SH-SY5Y (cell line): Measurements from ENCODE around the gene TFB2M.

Source experiments
- GATA2 ChIP-seq: IDR thresholded peaks from 2 replicates; pipeline ENCODE4 v1.6.1; 2011; ENCODE audit warnings: mild to moderate bottlenecking, low read depth, low read length
- GATA3 ChIP-seq: IDR thresholded peaks from 2 replicates; pipeline ENCODE4 v1.6.1; 2011; ENCODE audit warnings: low read depth, mild to moderate bottlenecking, low read length, moderate library complexity

DNA sequence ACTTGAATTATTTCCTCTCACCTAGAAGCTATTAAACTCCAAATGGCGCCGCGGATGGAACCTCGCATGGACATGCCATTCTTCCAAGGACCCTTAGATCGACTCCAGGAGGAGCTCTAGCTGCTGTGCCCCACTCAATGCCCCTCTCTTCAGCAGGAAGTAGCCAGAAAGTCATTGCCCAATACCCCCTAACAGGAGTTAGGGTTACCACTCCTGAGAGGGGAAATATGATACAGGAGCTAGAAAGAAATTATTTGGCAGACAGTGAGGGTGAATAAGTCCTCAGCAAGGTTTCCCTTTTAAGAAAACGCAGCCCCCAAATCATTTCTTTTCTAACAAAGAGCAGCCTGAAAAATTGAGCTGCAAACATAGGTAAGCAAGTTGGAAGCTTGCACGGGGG, 28.6 kb downstream of the TFB2M start:
- no peak for TF ChIP-seq GATA3
- TF ChIP-seq GATA2 = no peak
